ENCODE results near the gene APOL3. TPM values are rescaled to one million over a fixed set of nuclear protein-coding genes. Genes with fewer than 3 reads are reported as not detected.
"Not testable (repeated sequence)": the region's sequence is repeated elsewhere in the genome, so short reads cannot be mapped to it uniquely, and the experiment has no call there.

Gene APOL3
- total RNA-seq, 1 donor: 84.2 TPM

DNA sequence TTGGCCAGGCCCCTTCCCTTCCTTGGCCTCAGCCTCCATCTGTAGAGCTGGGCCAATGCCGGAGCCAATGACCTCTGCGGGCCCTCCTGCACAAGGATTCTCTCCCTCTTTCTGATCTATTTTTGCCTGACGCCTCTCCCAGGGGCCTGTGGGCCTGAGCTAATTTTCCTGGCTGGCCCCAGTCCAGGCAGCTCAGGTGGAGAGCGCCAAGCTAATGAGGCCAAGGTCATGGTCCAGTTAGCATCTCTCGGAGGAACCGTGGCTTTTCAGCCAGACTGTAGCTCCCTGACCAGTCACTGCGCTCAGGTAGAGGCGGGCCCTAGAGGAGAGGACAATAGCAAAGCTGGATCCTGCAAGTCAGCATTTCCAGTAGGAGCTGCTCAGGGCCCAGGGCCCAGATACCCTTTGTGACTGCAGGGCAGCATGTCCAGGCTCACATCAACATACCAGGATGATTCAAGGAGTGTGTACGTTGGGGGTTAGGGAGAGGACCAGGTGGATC, 43.5 kb downstream of the APOL3 start:
- no peaks in the 10 kb centered on the region for H3K9me3 ChIP-seq (ENCODE audit: low read depth, low read length)
- H3K4me3 ChIP-seq (ENCODE audit: low read length): no peak overlapping the region
- H3K27me3 ChIP-seq (ENCODE audit: insufficient read depth, low read length): no peaks in the 10 kb centered on the region
- no peaks in the 10 kb centered on the region for H3K4me1 ChIP-seq (ENCODE audit: insufficient read depth, low read length)

DNA sequence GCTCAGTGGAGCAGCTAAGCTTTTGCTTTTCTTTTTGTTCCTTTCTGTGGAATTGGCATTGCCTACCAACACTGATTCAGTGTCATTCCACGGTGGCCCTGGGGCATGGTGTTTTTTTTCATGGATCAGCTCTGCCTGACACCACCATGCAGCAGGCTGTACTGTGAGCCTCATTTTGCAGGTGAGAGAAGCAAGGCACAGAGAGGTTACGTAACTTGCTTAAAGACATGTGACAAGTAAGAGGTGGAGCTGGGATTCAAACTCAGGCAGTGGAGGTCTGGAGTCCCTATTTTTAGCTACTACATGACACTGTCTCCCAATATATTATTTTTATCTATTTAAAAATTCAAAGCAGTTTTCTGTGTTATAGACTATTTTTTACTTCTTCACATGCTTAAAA, 44.4 kb downstream of the APOL3 start:
- H3K4me1 ChIP-seq (ENCODE audit: insufficient read depth, low read length): no peaks in the 10 kb centered on the region
- H3K27me3 ChIP-seq (ENCODE audit: insufficient read depth, low read length): no peaks in the 10 kb centered on the region
- no peaks in the 10 kb centered on the region for H3K9me3 ChIP-seq (ENCODE audit: low read depth, low read length)
- H3K4me3 ChIP-seq (ENCODE audit: low read length): no peak overlapping the region

DNA sequence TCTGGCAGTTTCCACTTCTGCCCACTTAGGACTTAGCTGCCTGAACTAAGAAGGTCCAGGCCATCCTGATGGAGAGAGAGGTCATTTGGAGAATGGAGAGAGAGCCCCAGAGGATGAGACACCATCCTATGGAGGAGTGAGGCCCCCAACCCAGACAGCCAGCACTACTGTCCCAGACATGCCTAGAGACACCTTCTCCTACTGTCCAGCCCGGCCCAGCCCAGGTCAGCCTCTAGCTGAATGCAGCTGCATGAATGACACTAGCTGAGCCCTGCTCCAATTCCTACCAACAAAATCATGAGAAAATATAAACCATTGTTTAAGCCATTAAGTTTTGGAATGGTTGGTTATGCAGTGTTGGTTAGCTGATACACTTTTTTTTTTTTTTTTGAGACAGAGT, 47.4 kb downstream of the APOL3 start:
- Histone ChIP-seq H3K9me3 (ENCODE audit: low read depth, low read length) (no peaks in the 10 kb centered on the region), H3K4me1 (ENCODE audit: insufficient read depth, low read length) (no peaks in the 10 kb centered on the region), H3K27me3 (ENCODE audit: insufficient read depth, low read length) (no peaks in the 10 kb centered on the region), H3K4me3 (ENCODE audit: low read length) (no peak overlapping the region)

DNA sequence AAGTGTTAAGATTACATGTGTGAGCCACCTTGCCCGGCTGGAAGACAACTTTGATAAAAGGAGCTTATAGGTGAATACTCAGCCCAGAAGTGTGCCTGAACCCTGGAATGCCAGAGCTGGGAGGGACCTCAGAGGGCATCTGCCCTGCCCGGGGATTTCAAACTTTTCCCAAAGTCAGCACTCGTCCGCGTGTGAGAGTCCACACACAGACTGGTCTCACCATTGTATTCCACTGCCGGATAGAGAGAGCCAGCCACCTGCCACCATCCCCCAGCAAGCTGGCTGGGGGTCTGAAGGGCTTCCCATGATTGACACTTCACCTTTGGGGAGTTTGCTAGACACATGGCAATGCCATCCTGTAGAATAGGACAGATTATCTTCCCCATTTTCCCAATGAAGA, 49.2 kb downstream of the APOL3 start:
- Histone ChIP-seq H3K4me1 (ENCODE audit: insufficient read depth, low read length) (no peaks in the 10 kb centered on the region), H3K27me3 (ENCODE audit: insufficient read depth, low read length) (no peaks in the 10 kb centered on the region), H3K4me3 (ENCODE audit: low read length) (no peak overlapping the region), H3K9me3 (ENCODE audit: low read depth, low read length) (no peaks in the 10 kb centered on the region)

DNA sequence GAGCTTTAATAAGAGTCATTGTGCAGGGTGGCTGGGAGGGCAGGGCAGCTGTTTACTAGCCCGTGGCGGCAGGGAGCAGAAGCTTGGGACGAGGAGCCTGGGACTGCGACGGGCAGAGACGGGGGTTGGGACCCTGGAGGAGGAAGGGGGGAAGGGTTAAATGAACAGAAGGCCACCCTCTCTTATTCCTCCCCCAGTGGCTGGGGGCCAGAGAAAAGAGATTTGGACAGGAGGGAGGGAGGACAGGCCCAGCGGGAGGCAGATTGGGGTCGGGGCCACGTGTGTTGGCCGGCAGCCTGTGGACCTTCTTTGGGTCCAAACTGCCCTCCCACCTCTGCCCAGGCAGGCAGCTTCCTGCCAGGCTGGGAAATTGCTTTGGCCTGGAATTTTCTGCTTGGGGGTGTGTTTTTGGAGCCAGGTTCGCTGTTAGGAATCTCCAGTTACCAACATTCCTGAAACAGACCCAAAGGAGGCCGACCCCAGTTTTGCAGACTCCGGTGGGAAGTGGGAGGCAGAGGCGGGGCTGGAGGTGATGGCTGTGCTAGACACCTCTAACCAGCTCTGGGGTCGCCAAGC, 50.2 kb downstream of the APOL3 start:
- no peaks in the 10 kb centered on the region for H3K27me3 ChIP-seq (ENCODE audit: insufficient read depth, low read length)
- no peaks in the 10 kb centered on the region for H3K4me1 ChIP-seq (ENCODE audit: insufficient read depth, low read length)
- H3K9me3 ChIP-seq (ENCODE audit: low read depth, low read length): no peaks in the 10 kb centered on the region
- no peak overlapping the region for H3K4me3 ChIP-seq (ENCODE audit: low read length)

DNA sequence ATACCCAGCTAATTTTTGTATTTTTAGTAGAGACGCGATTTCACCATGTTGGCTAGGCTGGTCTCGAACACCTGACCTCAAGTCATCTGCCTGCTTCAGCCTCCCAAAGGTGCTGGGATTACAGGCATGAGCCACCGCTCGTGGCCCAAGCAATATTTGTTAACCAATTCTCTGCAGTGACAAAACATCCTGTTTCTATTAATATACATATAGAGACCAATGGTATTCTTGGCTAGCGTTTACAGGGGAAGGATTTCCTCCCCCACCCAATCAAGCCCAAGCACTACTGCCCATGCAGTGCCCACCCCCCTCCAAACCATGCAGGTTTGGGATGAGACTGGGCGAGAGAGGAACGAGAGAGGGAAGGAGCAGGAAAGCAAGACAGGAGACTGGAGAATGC, 53.1 kb downstream of the APOL3 start:
- H3K9me3 ChIP-seq (ENCODE audit: low read depth, low read length): no peaks in the 10 kb centered on the region
- no peak overlapping the region for H3K4me3 ChIP-seq (ENCODE audit: low read length)
- H3K4me1 ChIP-seq (ENCODE audit: insufficient read depth, low read length): no peaks in the 10 kb centered on the region

DNA sequence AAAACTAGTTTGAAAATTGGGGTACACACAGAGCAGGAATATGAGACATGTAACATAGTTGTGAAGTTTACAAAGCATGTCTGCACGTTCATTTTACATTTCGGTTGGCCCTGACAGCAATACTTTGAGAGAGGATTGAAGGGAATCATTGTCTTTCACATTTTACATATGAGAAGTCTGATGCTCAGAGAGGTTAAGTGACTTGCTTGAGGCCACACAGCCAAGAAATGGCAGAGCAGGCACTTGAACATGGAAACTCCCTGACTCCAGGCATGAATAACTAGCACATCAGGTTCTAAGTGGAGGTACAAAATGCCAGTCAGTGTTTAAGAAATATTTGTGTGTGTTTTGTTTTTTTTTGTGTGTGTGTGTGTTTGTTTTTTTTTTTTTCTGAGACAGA, 53.6 kb downstream of the APOL3 start:
- no peaks in the 10 kb centered on the region for H3K27me3 ChIP-seq (ENCODE audit: insufficient read depth, low read length)
- H3K4me1 ChIP-seq (ENCODE audit: insufficient read depth, low read length): no peaks in the 10 kb centered on the region
- no peaks in the 10 kb centered on the region for H3K9me3 ChIP-seq (ENCODE audit: low read depth, low read length)
- no peak overlapping the region for H3K4me3 ChIP-seq (ENCODE audit: low read length)

More for the DNA sequence above, 53.1 kb downstream of the APOL3 start:
- no peaks in the 10 kb centered on the region for H3K27me3 ChIP-seq (ENCODE audit: insufficient read depth, low read length)

DNA sequence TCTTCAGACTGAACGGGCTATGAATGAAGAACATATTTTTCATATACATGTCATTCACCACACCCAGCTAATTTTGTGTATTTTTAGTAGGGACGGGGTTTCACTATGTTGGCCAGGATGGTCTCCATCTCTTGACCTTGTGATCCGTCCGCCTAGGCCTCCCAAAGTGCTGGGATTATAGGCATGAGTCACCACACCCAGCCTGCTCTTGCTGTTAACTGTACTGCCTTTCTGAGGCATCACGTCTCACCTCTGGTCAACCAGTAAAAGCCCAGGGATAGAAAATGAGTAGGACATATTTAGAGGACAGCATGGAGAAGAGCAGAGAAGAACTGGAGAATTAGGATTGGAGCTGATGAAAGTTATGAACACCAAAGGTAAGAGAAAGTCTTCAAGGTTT, 55.6 kb downstream of the APOL3 start:
- Histone ChIP-seq H3K4me3 (ENCODE audit: low read length) (no peak overlapping the region), H3K27me3 (ENCODE audit: insufficient read depth, low read length) (no peaks in the 10 kb centered on the region), H3K4me1 (ENCODE audit: insufficient read depth, low read length) (no peaks in the 10 kb centered on the region), H3K9me3 (ENCODE audit: low read depth, low read length) (no peaks in the 10 kb centered on the region)

DNA sequence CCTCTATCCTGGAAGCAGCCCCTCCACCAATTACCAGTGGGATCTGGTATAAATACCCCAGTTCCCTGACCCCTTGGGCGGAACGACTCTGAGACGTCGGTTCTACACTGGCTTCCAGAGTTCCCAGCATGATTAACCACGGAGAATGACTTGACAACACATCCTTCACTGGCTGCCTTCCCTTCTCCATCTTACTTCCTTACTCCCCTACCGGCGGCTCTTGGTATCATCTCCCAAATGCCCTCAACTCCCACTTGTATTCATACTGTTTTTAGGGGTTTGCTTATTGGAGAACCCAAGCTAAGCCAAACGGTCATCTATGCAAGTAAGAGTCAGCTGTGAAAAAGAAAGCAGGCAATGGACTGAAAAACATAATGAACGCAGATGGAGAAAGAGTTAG, 56.1 kb downstream of the APOL3 start:
- Histone ChIP-seq H3K9me3 (ENCODE audit: low read depth, low read length) (no peaks in the 10 kb centered on the region), H3K4me3 (ENCODE audit: low read length) (no peak overlapping the region), H3K4me1 (ENCODE audit: insufficient read depth, low read length) (no peaks in the 10 kb centered on the region), H3K27me3 (ENCODE audit: insufficient read depth, low read length) (no peaks in the 10 kb centered on the region)

DNA sequence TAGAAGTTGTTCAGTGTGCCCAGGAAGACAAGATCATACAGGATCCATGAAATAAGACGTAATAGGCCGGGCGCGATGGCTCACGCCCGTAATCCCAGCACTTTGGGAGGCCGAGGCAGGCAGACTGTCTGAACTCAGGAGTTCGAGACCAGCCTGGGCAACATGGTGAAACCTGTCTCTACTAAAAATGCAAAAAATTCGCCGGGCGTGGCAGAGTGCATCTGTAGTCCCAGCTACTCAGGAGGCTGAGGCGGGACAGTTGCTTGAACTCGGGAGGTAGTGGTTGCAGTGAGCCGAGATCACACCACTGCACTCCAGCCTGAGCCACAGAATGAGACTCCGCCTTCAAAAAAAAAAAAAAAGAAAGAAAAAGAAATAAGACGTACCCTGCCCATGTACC, 56.7 kb downstream of the APOL3 start:
- no peaks in the 10 kb centered on the region for H3K27me3 ChIP-seq (ENCODE audit: insufficient read depth, low read length)
- H3K9me3 ChIP-seq (ENCODE audit: low read depth, low read length): no peaks in the 10 kb centered on the region
- H3K4me3 ChIP-seq (ENCODE audit: low read length): no peak overlapping the region
- H3K4me1 ChIP-seq (ENCODE audit: insufficient read depth, low read length): no peaks in the 10 kb centered on the region

DNA sequence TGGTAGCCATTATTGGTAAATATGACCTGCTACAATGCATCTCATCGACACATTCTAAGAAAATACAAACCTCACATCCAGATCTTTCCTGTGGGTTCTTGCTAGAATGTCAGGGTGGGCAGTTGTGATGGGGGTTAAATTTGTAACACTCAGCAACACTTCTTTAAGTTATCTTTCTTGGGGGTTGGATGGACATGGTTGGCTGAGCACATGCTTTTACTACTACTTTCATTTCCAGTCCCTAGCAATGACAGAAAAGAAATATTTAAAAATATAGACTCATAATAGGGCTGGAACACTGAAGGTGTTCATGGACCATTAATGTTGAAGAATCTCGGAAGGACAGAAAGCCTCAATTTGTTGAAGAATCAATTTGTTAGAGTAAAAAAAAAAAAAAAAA, 57.6 kb downstream of the APOL3 start:
- no peaks in the 10 kb centered on the region for H3K9me3 ChIP-seq (ENCODE audit: low read depth, low read length)
- H3K4me3 ChIP-seq (ENCODE audit: low read length): no peak overlapping the region
- no peaks in the 10 kb centered on the region for H3K4me1 ChIP-seq (ENCODE audit: insufficient read depth, low read length)
- H3K27me3 ChIP-seq (ENCODE audit: insufficient read depth, low read length): no peaks in the 10 kb centered on the region

DNA sequence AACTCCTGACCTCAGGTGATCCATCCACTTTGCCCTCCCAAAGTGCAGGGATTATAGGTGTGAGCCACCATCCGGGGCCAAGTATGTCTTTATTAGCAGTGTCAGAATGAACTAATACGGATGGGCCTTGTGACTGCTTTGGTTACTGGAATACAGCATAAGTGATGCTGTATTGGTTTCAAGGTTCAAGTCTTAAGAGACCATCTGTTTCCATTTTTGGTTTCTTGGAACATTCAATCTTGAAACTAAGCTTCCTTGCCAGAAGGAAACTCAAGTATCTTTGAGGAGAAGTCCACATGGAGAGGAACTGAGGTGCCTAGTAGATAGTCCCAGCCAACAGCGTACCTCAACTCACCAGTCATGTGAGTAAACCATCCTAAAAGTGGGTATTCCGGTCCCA, 58.8 kb downstream of the APOL3 start:
- Histone ChIP-seq H3K9me3 (ENCODE audit: low read depth, low read length) (no peaks in the 10 kb centered on the region), H3K4me1 (ENCODE audit: insufficient read depth, low read length) (no peaks in the 10 kb centered on the region), H3K27me3 (ENCODE audit: insufficient read depth, low read length) (no peaks in the 10 kb centered on the region), H3K4me3 (ENCODE audit: low read length) (no peak overlapping the region)

DNA sequence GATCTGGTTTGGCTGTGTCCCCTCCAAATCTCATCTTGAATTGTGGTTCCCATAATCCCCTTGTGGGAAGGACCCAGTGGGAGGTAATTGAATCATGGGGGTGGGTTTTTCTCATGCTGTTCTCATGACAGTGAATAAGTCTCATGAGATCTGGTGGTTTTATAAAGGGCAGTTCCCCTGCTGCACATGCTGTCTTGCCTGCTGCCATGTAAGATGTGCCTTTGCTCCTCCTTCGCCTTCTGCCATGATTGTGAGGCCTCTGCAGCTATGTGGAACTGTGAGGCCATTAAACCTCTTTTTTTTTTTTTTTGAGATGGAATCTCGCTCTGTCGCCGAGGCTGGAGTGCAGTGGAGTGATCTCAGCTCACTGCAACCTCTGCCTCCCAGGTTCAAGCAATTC, 59.6 kb downstream of the APOL3 start:
- H3K4me1 ChIP-seq (ENCODE audit: insufficient read depth, low read length); H3K27me3 ChIP-seq (ENCODE audit: insufficient read depth, low read length); H3K4me3 ChIP-seq (ENCODE audit: low read length); H3K9me3 ChIP-seq (ENCODE audit: low read depth, low read length): not testable (repeated sequence)

DNA sequence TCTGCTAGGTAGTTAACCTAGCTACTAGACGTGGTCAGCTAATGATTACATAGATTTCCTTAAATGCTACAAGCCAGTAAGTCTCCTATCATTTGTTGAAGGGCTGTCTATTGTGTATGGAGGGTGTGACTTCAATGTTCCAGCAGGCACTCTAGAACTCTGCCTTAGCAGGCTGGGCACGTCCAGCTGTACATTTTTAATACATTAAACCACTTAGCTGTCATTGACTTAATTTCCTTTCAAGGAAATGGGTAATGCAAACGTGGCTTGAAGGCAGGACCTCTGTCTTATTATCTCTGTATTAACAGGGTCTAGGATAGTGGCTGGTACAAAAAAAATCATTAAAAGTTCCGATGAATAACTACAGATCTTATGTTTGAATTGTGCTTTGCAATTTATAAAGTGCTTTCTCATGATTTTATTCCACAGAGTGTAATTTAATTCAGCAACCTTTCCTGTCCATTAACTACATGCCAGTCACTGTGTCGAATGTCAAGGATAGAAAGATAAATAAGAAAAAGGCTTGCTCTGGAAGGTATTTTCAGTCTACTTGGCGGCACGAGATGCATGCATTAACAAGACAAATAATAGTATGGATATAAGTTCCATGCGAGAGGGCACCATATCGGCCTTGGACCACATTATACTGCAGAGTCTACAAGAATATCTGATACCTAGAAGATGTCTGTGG, 60.3 kb downstream of the APOL3 start:
- no peaks in the 10 kb centered on the region for H3K9me3 ChIP-seq (ENCODE audit: low read depth, low read length)
- no peak overlapping the region for H3K4me3 ChIP-seq (ENCODE audit: low read length)

DNA sequence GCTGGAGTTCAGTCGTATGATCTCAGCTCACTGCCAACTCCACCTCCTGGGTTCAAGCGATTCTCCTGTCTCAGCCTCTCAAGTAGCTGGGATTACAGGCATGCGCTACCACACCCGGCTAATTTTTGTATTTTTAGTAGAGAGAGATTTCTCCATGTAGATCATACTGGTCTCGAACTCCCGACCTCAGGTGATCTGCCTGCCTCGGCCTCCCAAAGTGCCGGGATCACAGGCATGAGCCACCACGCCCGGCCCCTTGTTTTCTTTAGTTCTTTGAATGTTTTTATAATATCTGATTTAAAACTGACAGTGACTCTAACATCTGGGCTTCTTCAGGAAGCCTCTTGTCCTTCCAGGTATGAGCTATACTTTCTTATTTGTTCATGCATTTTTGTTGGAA, 61.0 kb downstream of the APOL3 start:
- H3K4me3 ChIP-seq (ENCODE audit: low read length); H3K4me1 ChIP-seq (ENCODE audit: insufficient read depth, low read length); H3K27me3 ChIP-seq (ENCODE audit: insufficient read depth, low read length); H3K9me3 ChIP-seq (ENCODE audit: low read depth, low read length): not testable (repeated sequence)

More for the DNA sequence above, 60.3 kb downstream of the APOL3 start:
- Histone ChIP-seq H3K27me3 (ENCODE audit: insufficient read depth, low read length) (no peaks in the 10 kb centered on the region), H3K4me1 (ENCODE audit: insufficient read depth, low read length) (no peaks in the 10 kb centered on the region)

DNA sequence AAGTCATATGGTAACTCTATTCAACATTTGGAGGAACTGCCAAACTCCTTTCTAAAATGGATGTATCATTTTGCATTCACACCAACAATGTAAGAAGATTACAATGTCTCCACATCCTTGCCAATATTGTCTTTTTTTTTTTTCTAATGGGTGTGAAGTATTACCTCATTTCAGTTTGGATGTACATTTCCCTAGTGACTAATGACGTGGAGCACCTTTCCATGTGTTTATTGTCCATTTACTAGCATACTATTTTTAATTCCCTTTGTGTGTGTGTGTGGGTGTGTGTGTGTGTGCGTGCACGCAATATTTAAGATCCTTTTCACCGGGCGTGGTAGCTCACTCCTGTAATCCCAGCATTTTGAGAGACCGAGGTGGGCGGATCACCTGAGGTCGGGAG, 62.7 kb downstream of the APOL3 start:
- Histone ChIP-seq H3K9me3 (ENCODE audit: low read depth, low read length) (no peaks in the 10 kb centered on the region), H3K4me1 (ENCODE audit: insufficient read depth, low read length) (no peaks in the 10 kb centered on the region), H3K27me3 (ENCODE audit: insufficient read depth, low read length) (no peaks in the 10 kb centered on the region), H3K4me3 (ENCODE audit: low read length) (no peak overlapping the region)

All from mononuclear cell (primary cell).